DMS79 (cell line): ENCODE data around the gene FOXN1.
"Not testable (repeated sequence)": the region's sequence is repeated elsewhere in the genome, so short reads cannot be mapped to it uniquely, and the experiment has no call there.

Source experiments
- DNase-seq: peaks from one replicate; lab custom pipeline; 2025; lab: John Stamatoyannopoulos, UW

FOXN1 gene

GRCh38 chr17:28500712-28501379 lies 5.3 kb upstream of the FOXN1 start:
- no peak for DNase-seq

- DNase-seq, result no peak
Measured at GRCh38 chr17:28501421-28502284, 4.5 kb upstream of the FOXN1 start.

- DNase-seq, result no peak
Measured at GRCh38 chr17:28503420-28503819, 2.7 kb upstream of the FOXN1 start.

GRCh38 chr17:28506763-28507487 lies 777 bp downstream of the FOXN1 start:
- DNase-seq, result no peak

- DNase-seq, result no peak
Measured at GRCh38 chr17:28507567-28508203, 1.5 kb downstream of the FOXN1 start.

GRCh38 chr17:28508211-28508724 lies 2.1 kb downstream of the FOXN1 start:
- no peak for DNase-seq

GRCh38 chr17:28509789-28510188 lies 3.6 kb downstream of the FOXN1 start:
- no peak for DNase-seq

GRCh38 chr17:28511858-28512461 lies 5.8 kb downstream of the FOXN1 start:
- DNase-seq, result no peak

GRCh38 chr17:28513476-28513875 lies 7.3 kb downstream of the FOXN1 start:
- no peak for DNase-seq

GRCh38 chr17:28514561-28515002 lies 8.4 kb downstream of the FOXN1 start:
- no peak for DNase-seq

- DNase-seq, result no peak
Measured at GRCh38 chr17:28515518-28515917, 9.4 kb downstream of the FOXN1 start.

GRCh38 chr17:28518132-28518531 lies 12.0 kb downstream of the FOXN1 start:
- DNase-seq, result no peak

GRCh38 chr17:28518578-28518977 lies 12.4 kb downstream of the FOXN1 start:
- no peak for DNase-seq

- no peak for DNase-seq
Measured at GRCh38 chr17:28519236-28519635, 13.1 kb downstream of the FOXN1 start.

- DNase-seq, result no peak
Measured at GRCh38 chr17:28520687-28521086, 14.5 kb downstream of the FOXN1 start.

GRCh38 chr17:28521311-28522085 lies 15.3 kb downstream of the FOXN1 start:
- peak; percentile 33 for DNase-seq

GRCh38 chr17:28522281-28522680 lies 16.1 kb downstream of the FOXN1 start:
- not testable (repeated sequence) for DNase-seq

GRCh38 chr17:28523186-28523585 lies 17.0 kb downstream of the FOXN1 start:
- DNase-seq, result no peak

- DNase-seq, result no peak
Measured at GRCh38 chr17:28523876-28524275, 17.7 kb downstream of the FOXN1 start.
